GM20000 (cell line): ENCODE data around the gene LYRM2.

Source experiments
- DNase-seq: peaks from one replicate; pipeline ENCODE4 v3.0.0; 2012; ENCODE audit warnings: low spot score
- CTCF ChIP-seq: IDR thresholded peaks from 2 replicates; pipeline ENCODE4 v1.5.1; 2012; ENCODE audit warnings: mild to moderate bottlenecking, control low read depth; ENCODE audit errors: extremely low read depth, missing control alignments

LYRM2 gene

GRCh38 chr6:89619567-89619966 lies 19.0 kb downstream of the LYRM2 start:
- DNase-seq, result no peak
- TF ChIP-seq CTCF, result no peak

DNA sequence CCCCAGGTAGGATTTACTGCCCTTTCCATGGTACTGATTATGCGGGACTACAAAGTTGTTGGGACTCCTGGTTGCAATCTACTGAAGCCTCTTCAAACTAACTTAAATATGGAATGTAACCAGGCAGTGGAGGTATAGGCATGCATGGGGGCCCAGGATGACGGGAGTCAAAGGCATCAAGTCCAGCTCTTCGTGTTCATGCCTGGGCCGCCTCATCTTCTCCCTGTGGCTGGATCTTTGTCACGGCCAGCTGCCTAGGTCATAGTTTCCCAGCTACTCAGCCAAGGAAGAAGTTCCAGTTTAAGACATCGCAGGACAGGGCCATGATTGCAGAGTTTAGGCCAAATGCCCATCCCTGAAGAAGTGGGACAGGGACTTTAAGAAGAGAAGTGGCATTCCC lies 20.5 kb downstream of the LYRM2 start:
- TF ChIP-seq CTCF, result no peak
- DNase-seq, result no peak

- no peak for TF ChIP-seq CTCF
- DNase-seq, result no peak
Observed at GRCh38 chr6:89616531-89616930, 22.0 kb downstream of the LYRM2 start.

DNA sequence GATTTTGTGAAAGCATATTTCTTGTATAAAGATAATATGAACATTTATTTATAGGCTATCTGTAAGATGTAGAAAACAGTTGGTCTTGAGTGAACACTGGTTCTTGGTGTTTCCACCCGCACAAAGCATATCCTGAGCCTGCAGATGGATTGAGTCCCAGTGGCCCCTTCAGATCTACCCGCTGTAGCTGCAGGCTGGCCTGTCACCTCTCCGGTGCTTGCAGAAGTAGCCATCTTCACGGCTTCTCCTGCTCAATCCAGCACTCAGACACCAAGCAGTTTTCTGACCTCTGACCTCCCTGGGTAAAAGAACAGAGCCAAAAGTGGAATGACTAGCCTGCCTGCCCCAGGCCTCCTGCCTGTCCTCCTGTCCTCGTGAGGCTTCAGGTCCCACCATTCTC lies 22.7 kb downstream of the LYRM2 start:
- TF ChIP-seq CTCF, result no peak
- DNase-seq, result no peak

- TF ChIP-seq CTCF, result no peak
- no peak for DNase-seq
Observed at GRCh38 chr6:89613790-89614189, 24.8 kb downstream of the LYRM2 start.

GRCh38 chr6:89612121-89612520 lies 26.4 kb downstream of the LYRM2 start:
- DNase-seq, result no peak
- TF ChIP-seq CTCF, result no peak

- DNase-seq, result no peak
- no peak for TF ChIP-seq CTCF
Observed at GRCh38 chr6:89611666-89612065, 26.9 kb downstream of the LYRM2 start.
